Erythroblast (primary cell): Measurements from ENCODE around the gene MIEF2.

Experiments
- GATA1 ChIP-seq: IDR thresholded peaks from 2 replicates; pipeline ENCODE4 v1.6.1; 2011; ENCODE audit warnings: low read depth, mild to moderate bottlenecking, control low read depth, low read length, moderate library complexity
- POLR2A ChIP-seq: IDR thresholded peaks from 2 replicates; pipeline ENCODE4 v1.6.1; 2011; ENCODE audit warnings: mild to moderate bottlenecking, low read length

GRCh38 chr17:18277076-18277475, 16.6 kb downstream of the MIEF2 start:
- TF ChIP-seq POLR2A (no peak), GATA1 (no peak)
